D721Med (cell line): Measurements from ENCODE around the gene SAP30.

Experiments
- DNase-seq: peaks from one replicate; pipeline ENCODE4 v3.0.0; 2011; ENCODE audit warnings: low spot score; ENCODE audit not compliant: insufficient read length
- FAIRE-seq: peaks from 2 replicates; lab custom pipeline; 2011; peaks lifted over from hg19 to GRCh38; lab: Jason Lieb, UNC
- CTCF ChIP-seq: IDR thresholded peaks from 2 replicates; pipeline ENCODE4 v1.5.1; 2012; ENCODE audit warnings: mild to moderate bottlenecking, control low read depth; ENCODE audit not compliant: insufficient read depth; ENCODE audit errors: missing control alignments

SAP30 gene

GRCh38 chr4:173370477-173371291 is at the start of gene SAP30:
Gene SAP30, plus strand, starts transcription at chr4:173370954. Its CDS starts 229 bp downstream, at chr4:173371183.
- TF ChIP-seq CTCF, result no peak
- peak; percentile 57 for DNase-seq
- no peak for FAIRE-seq

- FAIRE-seq (peak; percentile 16), DNase-seq (no peak)
- no peak for TF ChIP-seq CTCF
Observed at GRCh38 chr4:173325007-173325736, 45.6 kb upstream of the SAP30 start.

GRCh38 chr4:173328236-173328901 is 42.4 kb upstream of the SAP30 start:
- no peak for DNase-seq
- FAIRE-seq, result no peak

GRCh38 chr4:173330590-173330989 is 40.2 kb upstream of the SAP30 start:
- FAIRE-seq (no peak), DNase-seq (no peak)
- TF ChIP-seq CTCF, result no peak

More at GRCh38 chr4:173328236-173328901, 42.4 kb upstream of the SAP30 start:
- TF ChIP-seq CTCF, result no peak

GRCh38 chr4:173332021-173332487 is 38.7 kb upstream of the SAP30 start:
- TF ChIP-seq CTCF, result no peak
- FAIRE-seq (no peak), DNase-seq (no peak)

- DNase-seq (no peak), FAIRE-seq (no peak)
- TF ChIP-seq CTCF, result no peak
Observed at GRCh38 chr4:173332963-173333657, 37.6 kb upstream of the SAP30 start.
